Fibroblast of villous mesenchyme (primary cell): ENCODE measurements around the gene FOLR3. TPM values are rescaled to one million over a fixed set of nuclear protein-coding genes. Genes with fewer than 3 reads are reported as not detected.
"Not testable (repeated sequence)": the region's sequence is repeated elsewhere in the genome, so short reads cannot be mapped to it uniquely, and the experiment has no call there.

Experiments
- DNase-seq: peaks from one replicate; pipeline ENCODE4 v3.0.0-alpha.2; 2010; ENCODE audit warnings: low read depth
- H3K4me3 ChIP-seq: 2 replicates; pipeline ENCODE4 v1.5.1; 2011; ENCODE audit warnings: low read depth, mild to moderate bottlenecking, low read length
- total RNA-seq: library from RNA; depleted of rRNA; stranded (reverse); fragments of >200 nt; gene quantifications from 2 replicates; pipeline ENCODE4 v1.2.3, GENCODE V29; 2012
- TF ChIP-seq, protein P1 (sequence below): IDR thresholded peaks from 2 replicates; pipeline ENCODE4 v1.5.1; 2012; ENCODE audit warnings: low read depth, mild to moderate bottlenecking, low read length; ENCODE audit not compliant: insufficient read depth

Gene FOLR3
- total RNA-seq, 1 donor: 2.6 TPM

DNA sequence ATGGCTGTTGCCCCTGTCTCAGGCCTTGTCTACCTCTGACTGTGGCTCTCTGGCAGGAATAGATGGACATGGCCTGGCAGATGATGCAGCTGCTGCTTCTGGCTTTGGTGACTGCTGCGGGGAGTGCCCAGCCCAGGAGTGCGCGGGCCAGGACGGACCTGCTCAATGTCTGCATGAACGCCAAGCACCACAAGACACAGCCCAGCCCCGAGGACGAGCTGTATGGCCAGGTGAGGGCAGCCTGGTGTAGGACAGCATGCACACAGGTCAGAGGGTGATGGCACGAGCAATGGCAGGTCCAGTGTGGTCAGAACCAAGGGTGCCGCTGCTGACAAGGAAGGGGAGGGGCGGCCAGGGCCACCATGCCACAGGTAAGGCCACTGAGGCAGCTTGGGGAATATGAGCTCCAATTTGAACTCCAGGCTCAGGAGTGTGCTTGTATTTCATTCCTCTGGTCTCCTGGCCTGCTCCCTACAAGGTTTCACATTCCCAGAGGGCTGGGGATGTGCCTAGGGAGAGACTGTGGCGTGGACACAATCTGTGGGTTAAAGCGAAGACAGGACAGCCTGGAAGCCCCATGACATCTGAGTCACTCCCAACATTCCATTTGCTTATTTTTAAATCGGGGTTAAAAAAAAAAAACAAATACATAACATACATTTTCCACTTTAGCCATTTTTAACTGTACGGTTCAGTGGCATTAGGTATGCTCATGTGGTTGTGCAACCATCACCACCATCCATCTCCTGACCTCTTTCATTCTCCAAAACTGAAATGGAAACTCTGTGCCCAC lies 562 bp downstream of the FOLR3 start:
- H3K4me3 ChIP-seq: no peak overlapping the region
- TF ChIP-seq, protein P1, sequence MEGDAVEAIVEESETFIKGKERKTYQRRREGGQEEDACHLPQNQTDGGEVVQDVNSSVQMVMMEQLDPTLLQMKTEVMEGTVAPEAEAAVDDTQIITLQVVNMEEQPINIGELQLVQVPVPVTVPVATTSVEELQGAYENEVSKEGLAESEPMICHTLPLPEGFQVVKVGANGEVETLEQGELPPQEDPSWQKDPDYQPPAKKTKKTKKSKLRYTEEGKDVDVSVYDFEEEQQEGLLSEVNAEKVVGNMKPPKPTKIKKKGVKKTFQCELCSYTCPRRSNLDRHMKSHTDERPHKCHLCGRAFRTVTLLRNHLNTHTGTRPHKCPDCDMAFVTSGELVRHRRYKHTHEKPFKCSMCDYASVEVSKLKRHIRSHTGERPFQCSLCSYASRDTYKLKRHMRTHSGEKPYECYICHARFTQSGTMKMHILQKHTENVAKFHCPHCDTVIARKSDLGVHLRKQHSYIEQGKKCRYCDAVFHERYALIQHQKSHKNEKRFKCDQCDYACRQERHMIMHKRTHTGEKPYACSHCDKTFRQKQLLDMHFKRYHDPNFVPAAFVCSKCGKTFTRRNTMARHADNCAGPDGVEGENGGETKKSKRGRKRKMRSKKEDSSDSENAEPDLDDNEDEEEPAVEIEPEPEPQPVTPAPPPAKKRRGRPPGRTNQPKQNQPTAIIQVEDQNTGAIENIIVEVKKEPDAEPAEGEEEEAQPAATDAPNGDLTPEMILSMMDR: no peak
- peak; percentile 58 for DNase-seq

DNA sequence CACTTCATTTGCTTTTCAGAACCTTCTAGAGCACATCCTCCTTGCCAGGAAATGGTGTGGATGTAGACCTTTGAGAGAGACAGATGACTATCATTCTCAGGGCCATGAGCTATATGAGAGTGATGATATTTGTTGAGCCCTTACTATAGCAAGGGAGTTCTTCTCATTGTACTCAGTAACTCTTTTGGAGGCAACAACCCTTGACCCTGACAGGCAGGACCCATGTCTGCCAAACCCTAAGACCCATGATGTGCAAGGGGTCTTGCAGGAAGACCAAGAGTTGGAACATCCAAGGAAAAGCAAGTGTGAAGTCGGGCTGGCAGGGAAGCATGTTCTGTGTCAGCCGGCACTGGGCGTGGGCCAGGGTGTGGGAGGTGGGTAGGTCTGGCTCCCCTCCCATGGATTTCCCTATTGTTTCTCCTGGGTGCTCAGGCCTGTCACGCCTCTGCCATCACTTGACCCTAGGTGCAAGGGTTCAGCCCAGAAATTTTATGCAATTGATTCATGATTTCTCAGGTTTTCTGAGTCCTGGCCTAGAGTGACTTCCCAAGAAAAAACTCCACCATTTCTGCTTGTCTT lies 1.2 kb downstream of the FOLR3 start:
- TF ChIP-seq, protein P1: no peak
- no peak for DNase-seq
- H3K4me3 ChIP-seq: no peak overlapping the region

DNA sequence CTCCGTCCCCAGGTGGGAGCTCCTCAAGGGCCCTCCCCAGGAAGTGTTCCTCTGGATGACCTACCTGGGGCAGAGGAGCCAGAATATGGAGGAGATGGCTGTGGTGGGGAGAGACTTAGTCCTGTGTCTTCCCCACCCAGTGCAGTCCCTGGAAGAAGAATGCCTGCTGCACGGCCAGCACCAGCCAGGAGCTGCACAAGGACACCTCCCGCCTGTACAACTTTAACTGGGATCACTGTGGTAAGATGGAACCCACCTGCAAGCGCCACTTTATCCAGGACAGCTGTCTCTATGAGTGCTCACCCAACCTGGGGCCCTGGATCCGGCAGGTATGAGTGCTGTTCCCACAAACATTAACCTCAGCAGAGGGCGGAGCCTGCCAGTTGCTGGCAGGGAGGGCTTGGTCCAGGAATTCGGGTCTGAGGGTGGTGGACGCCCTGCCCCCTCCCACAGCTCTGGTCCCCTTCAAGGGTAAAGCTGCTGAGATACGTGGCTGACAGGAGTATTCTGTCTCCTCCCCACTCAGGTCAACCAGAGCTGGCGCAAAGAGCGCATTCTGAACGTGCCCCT lies 3.4 kb downstream of the FOLR3 start:
- H3K4me3 ChIP-seq: no peak overlapping the region
- TF ChIP-seq, protein P1: no peak
- no peak for DNase-seq

DNA sequence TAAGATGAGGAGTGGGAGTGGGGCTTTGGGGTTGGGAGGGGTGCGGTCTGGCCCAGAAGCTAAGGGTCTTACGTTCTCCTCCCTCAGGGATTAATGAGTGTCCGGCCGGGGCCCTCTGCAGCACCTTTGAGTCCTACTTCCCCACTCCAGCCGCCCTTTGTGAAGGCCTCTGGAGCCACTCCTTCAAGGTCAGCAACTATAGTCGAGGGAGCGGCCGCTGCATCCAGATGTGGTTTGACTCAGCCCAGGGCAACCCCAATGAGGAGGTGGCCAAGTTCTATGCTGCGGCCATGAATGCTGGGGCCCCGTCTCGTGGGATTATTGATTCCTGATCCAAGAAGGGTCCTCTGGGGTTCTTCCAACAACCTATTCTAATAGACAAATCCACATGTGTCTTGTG lies 4.0 kb downstream of the FOLR3 start:
- TF ChIP-seq, protein P1: no peak
- no peak overlapping the region for H3K4me3 ChIP-seq
- DNase-seq: no peak

DNA sequence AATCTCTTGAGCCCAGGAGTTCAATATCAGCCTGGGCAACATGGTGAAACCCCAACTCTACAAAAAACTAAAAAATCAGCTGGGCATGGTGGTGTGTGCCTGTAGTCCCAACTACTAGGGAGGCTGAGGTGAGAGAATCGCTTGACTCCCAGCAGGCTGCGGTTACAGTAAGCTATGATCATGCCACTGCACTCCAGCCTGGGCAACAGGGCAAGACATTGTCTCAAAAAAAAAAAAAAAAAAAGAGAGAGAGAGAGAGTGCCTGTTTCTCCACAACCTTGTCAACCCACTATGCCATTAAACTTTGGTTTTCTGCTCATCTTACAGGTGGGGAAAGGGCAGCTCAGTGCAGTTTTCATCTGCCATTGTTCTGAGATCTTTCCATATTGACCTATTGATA lies 5.1 kb downstream of the FOLR3 start:
- DNase-seq: no peak
- no peak overlapping the region for H3K4me3 ChIP-seq
- TF ChIP-seq, protein P1: no peak

GRCh38 chr11:72141066-72141465 lies 5.5 kb downstream of the FOLR3 start:
- TF ChIP-seq, protein P1: no peak
- no peak overlapping the region for H3K4me3 ChIP-seq
- DNase-seq: peak; percentile 76

DNA sequence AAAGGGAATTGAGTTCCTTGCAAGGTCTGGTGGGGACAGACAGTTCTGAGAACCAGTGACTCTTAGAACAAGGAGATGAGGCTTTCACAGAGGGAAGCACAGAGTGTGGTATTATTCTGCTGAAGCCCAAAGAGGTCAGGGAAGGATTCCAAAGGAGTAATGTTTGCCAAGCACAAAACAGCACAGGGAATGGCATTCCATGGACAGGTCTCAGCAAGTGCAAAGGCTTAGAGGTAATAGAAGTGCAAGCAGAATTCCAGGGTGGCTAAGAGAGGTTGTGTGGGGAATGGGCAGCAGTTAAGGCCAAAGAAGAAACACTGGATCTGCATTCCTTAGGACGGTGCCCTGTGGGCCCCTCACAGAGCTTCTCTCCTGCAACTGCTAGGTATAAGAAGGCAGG lies 6.6 kb downstream of the FOLR3 start:
- not testable (repeated sequence) for DNase-seq, H3K4me3 ChIP-seq

- H3K4me3 ChIP-seq, DNase-seq: not testable (repeated sequence)
These were observed 7.0 kb downstream of the FOLR3 start for GRCh38 chr11:72142543-72142942.
